HL-60 (cell line): ENCODE results near the gene OMA1.

Source experiments
- DNase-seq, 2 experiments: peaks; one replicate each; pipeline ENCODE4 v3.0.0-alpha.2; 2010 to 2020; ENCODE audit warnings: low read depth in 1 of 2, low spot score in 1 of 2
- H3K27ac ChIP-seq: fragments of 250-450 bp; sonication (Bioruptor Pico); replicated peaks from 2 replicates; pipeline ENCODE4 v1.5.1; 2020; ENCODE audit warnings: mild to moderate bottlenecking, moderate library complexity
- H3K27me3 ChIP-seq: fragments of 250-450 bp; sonication (Bioruptor Pico); 2 replicates; pipeline ENCODE4 v1.5.1; 2021; ENCODE audit warnings: mild to moderate bottlenecking, moderate library complexity; ENCODE audit not compliant: insufficient read depth, poor library complexity, severe bottlenecking
- H3K4me3 ChIP-seq: replicated peaks from 2 replicates; pipeline ENCODE4 v1.5.1; 2011; ENCODE audit warnings: mild to moderate bottlenecking, control low read depth, low read length; ENCODE audit not compliant: insufficient read depth
- CTCF ChIP-seq: IDR thresholded peaks from one replicate; pipeline ENCODE4 v1.5.1; 2011; ENCODE audit warnings: low read length, control low read depth, inconsistent platforms; ENCODE audit not compliant: insufficient read depth
- GABPA ChIP-seq: IDR thresholded peaks from 2 replicates; pipeline ENCODE4 v1.6.1; 2012; ENCODE audit warnings: low read depth
- POLR2AphosphoS5 ChIP-seq: IDR thresholded peaks from 2 replicates; pipeline ENCODE4 v1.6.1; 2012; ENCODE audit warnings: low read depth
- REST ChIP-seq: IDR thresholded peaks from 2 replicates; pipeline ENCODE4 v1.6.1; 2012; ENCODE audit warnings: low read depth; ENCODE audit not compliant: insufficient replicate concordance
- SPI1 ChIP-seq: IDR thresholded peaks from 2 replicates; pipeline ENCODE4 v1.6.1; 2012; ENCODE audit warnings: low read depth, mild to moderate bottlenecking, borderline replicate concordance

OMA1 gene

GRCh38 chr1:58440696-58441095, 105.8 kb downstream of the OMA1 start:
- no peak overlapping the region for H3K27ac ChIP-seq
- no peak overlapping the region for H3K4me3 ChIP-seq
- no peak for TF ChIP-seq SPI1
- no peaks in the 10 kb centered on the region for H3K27me3 ChIP-seq
- DNase-seq = no peak

GRCh38 chr1:58439946-58440345, 106.6 kb downstream of the OMA1 start:
- no peak overlapping the region for H3K27ac ChIP-seq
- H3K27me3 ChIP-seq = no peaks in the 10 kb centered on the region
- TF ChIP-seq POLR2AphosphoS5 (no peak), GABPA (no peak), CTCF (no peak), REST (no peak), SPI1 (no peak)
- no peak overlapping the region for H3K4me3 ChIP-seq
- no peak for DNase-seq

GRCh38 chr1:58438468-58438867, 108.1 kb downstream of the OMA1 start:
- Histone ChIP-seq H3K27ac (no peak overlapping the region), H3K4me3 (no peak overlapping the region), H3K27me3 (no peaks in the 10 kb centered on the region)
- TF ChIP-seq CTCF = no peak
- no peak for TF ChIP-seq REST
- TF ChIP-seq GABPA = no peak
- TF ChIP-seq POLR2AphosphoS5 = no peak
- no peak for TF ChIP-seq SPI1
- DNase-seq = no peak

GRCh38 chr1:58437623-58438022, 108.9 kb downstream of the OMA1 start:
- no peaks in the 10 kb centered on the region for H3K27me3 ChIP-seq
- no peak overlapping the region for H3K4me3 ChIP-seq
- TF ChIP-seq GABPA = no peak
- no peak for TF ChIP-seq SPI1
- no peak for TF ChIP-seq CTCF
- TF ChIP-seq REST = no peak
- TF ChIP-seq POLR2AphosphoS5 = no peak
- H3K27ac ChIP-seq = no peak overlapping the region
- no peak for DNase-seq
